ENCODE data around the gene L3MBTL3.

The L3MBTL3 gene

DNA sequence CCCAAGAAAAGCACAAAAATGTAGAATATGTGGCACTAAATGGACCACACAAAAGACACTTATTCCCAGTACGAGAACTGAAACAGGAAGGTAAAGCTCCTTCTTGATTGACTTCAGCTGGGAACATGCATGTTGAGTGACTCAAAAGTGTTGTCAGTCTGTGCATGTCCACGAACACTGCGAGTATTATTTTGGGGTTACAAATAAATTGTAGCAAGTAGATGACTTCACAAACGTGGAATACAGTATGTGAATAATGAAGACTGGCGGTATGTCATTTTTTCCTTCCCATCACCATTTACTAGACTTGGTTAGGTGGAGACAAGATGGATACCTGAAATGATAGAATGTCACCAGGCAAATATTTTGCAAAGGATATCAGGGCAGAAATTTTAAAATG is 45.4 kb downstream of the L3MBTL3 start:
- no peak overlapping the region for H3K27ac ChIP-seq
- H3K9ac ChIP-seq, result no peak overlapping the region
- no peak for TF ChIP-seq CTCF (conservative IDR thresholded peaks at IDR 0.05; ENCODE audit: low read depth, low read length)
- peaks cover 1% of the 10 kb centered on the region for H3K4me1 ChIP-seq (ENCODE audit: low read depth, poor library complexity, severe bottlenecking)
- H4K20me1 ChIP-seq (ENCODE audit: insufficient read depth), result no peaks in the 10 kb centered on the region
- H3K4me3 ChIP-seq (IDR thresholded peaks at IDR 0.05; ENCODE audit: insufficient read depth, low read depth, low read length), result no peak overlapping the region
- H3K27me3 ChIP-seq (ENCODE audit: insufficient read depth, low read depth), result no peaks in the 10 kb centered on the region
- no peak overlapping the region for H3K4me2 ChIP-seq
- no peak overlapping the region for H2AFZ ChIP-seq (ENCODE audit: low read depth)
- no peaks in the 10 kb centered on the region for H3K36me3 ChIP-seq (ENCODE audit: insufficient read depth)
- no peaks in the 10 kb centered on the region for H3K79me2 ChIP-seq (ENCODE audit: insufficient read depth, low read depth)

- Histone ChIP-seq H3K36me3 (ENCODE audit: insufficient read depth) (no peaks in the 10 kb centered on the region), H3K4me1 (ENCODE audit: low read depth, poor library complexity, severe bottlenecking) (peaks cover 18% of the 10 kb centered on the region), H4K20me1 (ENCODE audit: insufficient read depth) (no peaks in the 10 kb centered on the region), H2AFZ (ENCODE audit: low read depth) (no peak overlapping the region), H3K4me3 (IDR thresholded peaks at IDR 0.05; ENCODE audit: insufficient read depth, low read depth, low read length) (no peak overlapping the region), H3K27me3 (ENCODE audit: insufficient read depth, low read depth) (no peaks in the 10 kb centered on the region), H3K27ac (no peak overlapping the region), H3K9ac (no peak overlapping the region), H3K4me2 (no peak overlapping the region), H3K79me2 (ENCODE audit: insufficient read depth, low read depth) (no peaks in the 10 kb centered on the region)
- TF ChIP-seq CTCF (conservative IDR thresholded peaks at IDR 0.05; ENCODE audit: low read depth, low read length), result no peak
These were observed 47.3 kb downstream of the L3MBTL3 start for GRCh38 chr6:130065609-130066156.

DNA sequence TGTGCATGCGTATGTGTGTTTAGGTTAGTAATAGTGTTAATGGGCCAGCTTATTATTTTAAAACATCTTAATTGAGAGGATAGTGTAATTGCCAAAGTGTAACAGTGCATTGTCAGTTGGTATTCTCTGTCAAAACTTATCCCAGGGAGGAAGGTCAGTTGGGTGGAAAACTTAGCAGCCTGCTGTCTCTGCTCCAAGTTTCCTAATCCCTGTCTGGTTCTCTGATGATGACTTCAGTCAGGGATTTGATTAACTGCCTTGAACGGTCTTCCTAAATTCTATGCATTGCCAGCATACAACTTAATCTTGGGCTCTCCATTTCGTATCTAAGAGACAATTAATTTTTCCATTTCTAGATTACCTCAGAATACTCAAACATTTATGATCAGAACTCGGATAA is 51.1 kb downstream of the L3MBTL3 start:
- Histone ChIP-seq H3K27me3 (ENCODE audit: insufficient read depth, low read depth) (no peaks in the 10 kb centered on the region), H3K9ac (no peak overlapping the region), H2AFZ (ENCODE audit: low read depth) (no peak overlapping the region), H3K4me3 (IDR thresholded peaks at IDR 0.05; ENCODE audit: insufficient read depth, low read depth, low read length) (no peak overlapping the region), H4K20me1 (ENCODE audit: insufficient read depth) (no peaks in the 10 kb centered on the region), H3K36me3 (ENCODE audit: insufficient read depth) (no peaks in the 10 kb centered on the region), H3K79me2 (ENCODE audit: insufficient read depth, low read depth) (no peaks in the 10 kb centered on the region), H3K27ac (no peak overlapping the region), H3K4me1 (ENCODE audit: low read depth, poor library complexity, severe bottlenecking) (peaks cover 27% of the 10 kb centered on the region), H3K4me2 (peak overlapping the region; percentile 31; the same call in 1 of the 2 replicates)
- TF ChIP-seq CTCF (conservative IDR thresholded peaks at IDR 0.05; ENCODE audit: low read depth, low read length), result no peak

- Histone ChIP-seq H3K27me3 (ENCODE audit: insufficient read depth, low read depth) (no peaks in the 10 kb centered on the region), H3K27ac (peak overlapping the region; percentile 50), H3K4me3 (IDR thresholded peaks at IDR 0.05; ENCODE audit: insufficient read depth, low read depth, low read length) (no peak overlapping the region), H2AFZ (ENCODE audit: low read depth) (no peak overlapping the region), H3K79me2 (ENCODE audit: insufficient read depth, low read depth) (no peaks in the 10 kb centered on the region), H4K20me1 (ENCODE audit: insufficient read depth) (no peaks in the 10 kb centered on the region), H3K4me1 (ENCODE audit: low read depth, poor library complexity, severe bottlenecking) (peaks cover 29% of the 10 kb centered on the region), H3K36me3 (ENCODE audit: insufficient read depth) (no peaks in the 10 kb centered on the region), H3K4me2 (peak overlapping the region; percentile 31; the same call in 1 of the 2 replicates), H3K9ac (no peak overlapping the region)
- no peak for TF ChIP-seq CTCF (conservative IDR thresholded peaks at IDR 0.05; ENCODE audit: low read depth, low read length)
These were observed 51.9 kb downstream of the L3MBTL3 start for GRCh38 chr6:130070326-130070725.
